Inferior parietal cortex (tissue), 1 donor: Measurements from ENCODE around the gene NAP1L4.

Experiments
- DNase-seq: peaks from one replicate; pipeline ENCODE4 v3.0.0-alpha.2; 2016; ENCODE audit errors: extremely low spot score

Gene NAP1L4

DNA sequence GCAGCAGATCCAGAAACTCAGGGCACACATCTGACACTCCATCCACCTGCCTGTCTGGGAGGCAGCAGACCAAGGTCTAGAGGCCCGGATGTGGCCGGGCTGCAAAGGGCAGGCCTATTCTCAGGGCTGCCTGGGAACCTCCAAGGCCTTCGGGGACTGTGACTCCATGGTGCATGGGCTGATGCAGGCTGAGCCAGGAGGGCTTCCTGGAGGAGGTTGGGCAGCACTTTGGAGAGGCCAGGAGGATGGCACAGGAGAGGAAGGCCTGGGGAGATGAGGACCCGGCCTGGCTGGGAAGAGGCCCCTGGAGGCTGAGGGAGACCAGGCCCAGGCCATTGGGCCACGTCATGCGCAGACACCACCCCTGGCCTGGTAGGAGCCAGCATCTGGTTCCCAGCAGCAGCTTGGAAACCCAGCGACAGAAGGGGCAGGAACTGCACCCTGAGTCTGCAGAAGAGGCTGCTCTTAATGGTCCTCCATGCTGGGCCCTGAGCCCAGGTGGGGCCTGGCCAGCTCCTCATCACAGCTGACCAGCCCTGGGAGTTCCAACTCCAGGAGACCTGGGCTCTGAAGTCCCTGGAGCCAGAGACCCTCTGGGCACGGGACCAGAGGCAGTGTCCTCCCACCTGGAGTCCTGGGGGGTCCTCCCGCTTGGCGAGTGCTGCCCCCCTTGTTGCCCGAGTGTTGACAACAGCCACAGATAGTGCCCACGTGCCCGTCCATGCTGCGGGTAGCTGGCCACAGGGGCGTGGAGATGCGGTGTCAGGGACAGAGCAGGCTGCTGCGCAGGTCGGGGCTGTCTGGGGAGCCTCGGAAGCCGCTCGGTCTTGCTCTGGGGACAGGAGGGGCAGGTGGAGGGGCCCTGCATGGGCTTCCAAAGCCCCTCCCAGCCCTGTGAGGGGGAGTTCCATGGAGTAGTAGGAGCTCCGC, 68.4 kb downstream of the NAP1L4 start:
- DNase-seq: no peak

DNA sequence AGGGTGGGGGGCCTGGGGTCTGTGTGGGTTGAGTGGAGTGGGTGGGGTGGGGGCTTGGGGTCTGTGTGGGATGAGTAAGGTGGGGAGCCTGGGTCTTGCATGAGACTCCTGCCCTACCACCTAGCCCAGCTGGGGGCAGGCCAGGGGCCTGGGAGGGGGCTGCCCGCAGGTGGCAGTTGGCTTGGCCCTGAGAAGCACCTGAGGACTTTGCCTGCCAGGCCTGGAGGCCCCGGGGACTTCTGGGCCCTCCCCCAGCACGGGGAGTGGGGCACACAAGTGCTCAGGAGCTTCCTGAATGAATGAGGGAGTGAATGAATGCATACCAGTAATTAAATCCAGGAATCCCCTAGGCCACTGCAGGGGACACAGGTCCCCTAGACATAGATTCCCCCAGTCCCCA, 69.5 kb downstream of the NAP1L4 start:
- DNase-seq: no peak

DNA sequence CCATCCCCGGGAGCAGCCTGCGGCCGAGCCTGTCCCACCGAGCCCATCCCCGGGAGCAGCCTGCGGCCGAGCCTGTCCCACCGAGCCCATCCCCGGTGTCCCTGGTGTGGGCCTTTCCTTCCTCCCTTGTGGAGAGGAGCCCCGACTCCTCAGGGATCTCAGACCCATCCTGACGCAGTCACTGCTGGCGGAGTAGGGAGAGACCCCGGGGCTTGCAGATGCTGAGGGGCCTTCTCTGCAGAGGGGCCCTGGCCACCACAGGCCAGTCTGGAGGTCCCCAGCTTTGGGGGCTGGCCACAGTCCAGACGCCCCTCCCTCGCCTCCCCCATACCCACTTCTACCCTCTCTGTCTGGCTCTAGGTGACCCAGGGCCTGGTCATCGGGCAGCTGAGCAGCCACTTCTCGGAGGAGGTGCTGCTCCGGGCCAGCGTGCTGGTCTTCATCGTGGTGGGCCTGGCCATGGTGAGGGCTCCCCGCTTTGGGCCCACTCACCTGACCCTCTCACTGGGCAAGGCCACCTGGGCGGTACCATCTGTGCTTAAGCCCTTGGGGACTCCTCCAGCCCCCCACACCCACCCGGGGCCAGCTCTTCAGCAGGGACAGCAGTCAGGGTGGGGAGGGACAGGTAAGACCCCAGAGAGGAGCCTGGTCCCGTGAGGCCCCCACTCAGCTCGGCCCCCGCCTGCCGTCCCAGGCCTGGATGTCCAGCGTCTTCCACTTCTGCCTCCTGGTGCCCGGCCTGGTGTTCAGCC, 70.2 kb downstream of the NAP1L4 start:
- no peak for DNase-seq

DNA sequence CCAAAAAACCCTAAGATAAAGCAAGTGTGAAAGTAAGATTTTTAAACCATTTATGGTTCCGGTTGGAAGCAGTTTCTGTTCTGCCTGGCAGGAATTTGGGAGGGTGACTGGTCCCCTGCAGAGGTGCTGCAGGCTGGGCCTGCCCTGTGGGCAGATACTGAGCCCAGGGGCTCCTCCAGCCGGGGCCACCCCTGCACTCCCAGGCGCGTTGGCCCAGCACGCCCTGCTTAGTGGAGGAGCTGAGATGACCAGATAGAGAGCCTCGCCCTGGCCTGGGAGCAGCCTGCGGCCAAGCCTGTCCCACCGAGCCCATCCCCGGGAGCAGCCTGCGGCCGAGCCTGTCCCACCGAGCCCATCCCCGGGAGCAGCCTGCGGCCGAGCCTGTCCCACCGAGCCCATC, 70.9 kb downstream of the NAP1L4 start:
- DNase-seq: no peak

DNA sequence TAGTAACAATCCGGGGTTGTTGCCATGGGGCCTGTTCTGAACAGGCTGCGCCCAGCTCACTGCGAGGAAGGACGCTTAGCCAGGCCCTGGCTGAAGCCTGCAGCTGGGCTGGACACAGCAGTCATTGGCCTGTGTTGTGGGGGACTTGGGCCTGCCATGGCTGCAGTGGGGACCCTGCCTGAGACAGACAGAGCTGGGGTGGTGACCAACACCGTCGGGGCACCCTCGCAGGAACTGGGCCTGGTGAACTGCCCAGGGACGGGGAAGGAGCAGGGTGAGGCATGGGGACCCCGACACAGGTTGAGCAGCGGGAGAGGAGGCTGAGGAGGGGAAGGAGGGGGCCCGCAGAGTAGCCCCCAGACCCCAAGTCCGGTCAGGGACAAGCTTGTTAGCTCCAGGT, 71.8 kb downstream of the NAP1L4 start:
- DNase-seq: no peak

- DNase-seq: no peak
These were observed 72.3 kb downstream of the NAP1L4 start for GRCh38 chr11:2919837-2920236.

- DNase-seq: no peak
These were observed 72.9 kb downstream of the NAP1L4 start for GRCh38 chr11:2919188-2919587.

DNA sequence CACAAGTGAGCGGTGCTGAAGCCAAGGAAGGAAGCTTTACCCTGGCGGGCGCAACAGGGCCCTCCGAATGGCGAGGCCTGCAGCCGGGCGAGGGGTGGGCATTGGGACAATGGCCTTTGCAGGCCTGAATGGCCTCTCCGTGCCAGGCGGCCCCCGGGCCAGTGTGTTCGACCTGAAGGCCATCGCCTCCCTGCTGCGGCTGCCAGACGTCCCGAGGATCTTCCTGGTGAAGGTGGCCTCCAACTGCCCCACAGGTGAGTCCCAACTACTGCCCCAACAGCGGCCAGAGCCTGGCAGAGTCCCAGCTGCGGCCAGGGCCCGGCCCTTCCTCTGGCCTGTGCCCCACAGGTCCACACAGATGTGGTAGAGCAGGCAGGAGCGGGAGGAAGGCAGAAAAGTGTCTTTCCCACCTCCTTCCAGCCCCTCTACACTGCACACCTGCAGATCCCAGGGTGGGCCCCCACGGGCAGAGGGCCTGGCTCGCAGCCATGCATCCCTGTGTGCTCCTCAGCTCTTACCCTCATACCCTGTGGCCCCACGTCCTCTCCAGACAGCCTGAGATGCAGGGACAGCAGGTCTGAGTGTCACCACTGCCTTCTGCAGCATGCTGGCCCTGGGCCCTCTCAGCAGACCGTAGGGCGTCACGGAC, 74.2 kb downstream of the NAP1L4 start:
- DNase-seq: no peak

GRCh38 chr11:2916892-2917645, 75.1 kb downstream of the NAP1L4 start:
- DNase-seq: no peak

GRCh38 chr11:2916114-2916891, 75.8 kb downstream of the NAP1L4 start:
- no peak for DNase-seq

GRCh38 chr11:2915473-2915872, 76.7 kb downstream of the NAP1L4 start:
- DNase-seq: no peak

- no peak for DNase-seq
These were observed 77.5 kb downstream of the NAP1L4 start for GRCh38 chr11:2914455-2915195.

DNA sequence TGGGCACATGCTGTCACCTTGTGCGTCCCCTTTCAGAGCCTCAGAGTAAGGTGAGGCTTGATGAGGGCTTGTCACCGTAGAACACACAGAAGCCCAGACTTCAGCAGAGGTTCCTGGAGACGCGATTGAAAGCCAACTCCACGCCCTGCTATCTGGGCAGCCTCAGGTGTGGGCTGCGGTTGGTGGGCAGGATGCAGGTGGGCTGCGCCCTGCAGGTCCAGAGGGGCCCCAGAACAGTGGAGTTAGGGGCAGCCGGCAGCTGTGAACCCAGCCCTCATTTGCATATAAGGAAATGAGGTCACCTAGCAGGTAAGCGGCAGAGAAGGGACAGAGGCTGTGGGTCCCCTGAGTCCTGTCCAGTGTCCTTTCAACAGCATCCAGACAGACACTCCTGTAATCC, 78.4 kb downstream of the NAP1L4 start:
- DNase-seq: no peak

DNA sequence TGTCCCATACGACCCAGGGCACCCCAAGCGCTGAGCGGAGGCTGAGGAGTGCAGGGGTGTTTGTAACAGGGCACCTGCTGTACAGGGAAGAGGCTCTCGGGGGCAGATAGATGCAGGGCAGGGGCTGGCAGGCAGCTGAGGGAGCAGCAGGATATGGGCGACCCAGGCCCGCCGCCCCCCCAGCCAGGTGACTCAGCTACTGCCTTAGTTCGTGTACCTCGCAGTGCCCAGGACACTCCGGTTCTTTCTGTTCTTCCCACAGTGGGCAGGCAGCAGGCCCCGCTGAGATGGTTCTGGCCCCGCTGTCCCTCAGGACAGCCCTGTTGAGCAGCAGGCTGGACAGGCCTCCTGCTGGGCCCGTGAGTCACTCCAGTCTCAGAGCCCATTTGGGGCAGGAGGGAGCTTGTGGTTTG, 79.1 kb downstream of the NAP1L4 start:
- no peak for DNase-seq

DNA sequence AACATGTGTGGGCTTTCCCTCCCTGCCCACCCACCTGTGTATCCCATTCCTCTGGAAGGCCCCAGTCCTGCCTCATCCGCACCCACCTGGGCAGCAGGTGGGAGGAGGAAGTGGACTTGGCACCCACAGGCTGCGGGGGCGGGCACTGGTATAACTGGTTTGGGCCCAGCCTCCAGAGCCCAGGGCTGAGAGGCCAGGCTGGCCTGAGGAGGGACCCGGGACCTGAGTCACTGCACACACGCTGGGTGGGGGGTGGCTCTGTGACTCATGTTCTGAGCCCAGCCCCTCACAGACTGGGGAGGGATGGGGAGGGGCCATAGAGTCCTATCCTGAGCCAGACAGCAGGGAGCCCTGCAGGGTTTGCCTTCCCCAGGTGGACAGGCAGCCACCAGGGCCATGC, 79.6 kb downstream of the NAP1L4 start:
- no peak for DNase-seq

DNA sequence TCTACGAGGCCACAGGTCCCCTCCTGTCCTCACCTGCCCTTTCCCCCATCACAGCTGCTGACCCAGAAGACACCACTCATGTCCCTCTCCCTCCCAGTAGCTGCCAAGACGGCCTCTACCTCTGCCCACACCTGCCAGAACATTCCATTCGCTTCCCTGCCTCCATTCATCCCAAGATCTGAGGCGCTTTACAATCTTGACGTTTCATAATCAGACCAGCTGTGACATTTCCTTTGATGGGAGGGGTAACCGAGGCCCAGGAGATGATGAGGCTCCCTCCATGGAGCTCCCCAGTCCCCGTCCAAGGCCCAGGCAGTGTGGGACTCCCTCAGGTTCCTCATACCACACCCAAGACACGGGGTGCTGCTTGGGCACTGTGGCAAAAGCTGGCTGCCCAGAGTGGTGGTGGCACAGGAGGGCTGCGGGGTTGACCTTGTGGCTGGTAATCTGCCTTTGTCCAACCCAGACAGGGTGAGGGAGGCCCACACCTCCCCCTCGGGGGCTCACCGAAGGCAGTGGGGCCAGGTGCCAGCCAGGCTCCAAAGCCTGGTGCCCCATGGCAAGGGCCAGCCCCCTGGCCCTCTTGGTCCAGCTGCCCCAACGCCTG, 80.2 kb downstream of the NAP1L4 start:
- no peak for DNase-seq

DNA sequence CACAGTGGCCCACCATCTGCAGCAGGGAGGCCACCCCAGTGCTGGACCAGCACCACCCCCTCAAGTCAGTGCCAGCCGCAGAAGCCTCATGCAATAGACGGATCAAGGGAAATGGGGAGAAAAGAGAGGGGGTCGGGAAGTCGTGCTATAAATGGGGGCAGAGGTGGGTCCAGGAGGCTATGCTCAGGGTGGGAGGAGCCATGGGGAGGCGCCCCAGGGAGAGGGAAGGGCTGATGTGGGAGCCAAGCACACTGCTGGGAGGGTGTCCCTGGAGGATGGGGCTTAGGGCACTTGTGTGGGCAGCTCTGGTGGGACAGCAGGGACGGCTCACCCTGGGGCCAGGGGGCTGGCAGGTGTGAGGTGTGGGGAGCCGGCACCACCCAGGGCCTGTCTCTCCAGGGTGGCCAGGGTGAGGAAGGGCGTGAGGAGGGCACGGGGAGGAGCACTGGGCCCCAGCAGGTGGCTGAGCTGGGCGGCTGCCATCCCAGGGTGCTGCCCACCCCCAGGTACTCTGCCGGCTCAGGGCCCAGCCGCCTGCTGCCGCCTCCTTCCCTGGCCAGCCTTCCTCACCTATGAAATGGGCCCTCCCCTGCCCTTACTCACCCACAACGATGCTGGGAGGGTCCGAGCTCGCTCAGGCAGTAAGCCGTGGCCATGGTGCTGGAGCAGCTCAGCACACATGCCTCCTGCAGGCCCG, 80.9 kb downstream of the NAP1L4 start:
- DNase-seq: no peak

- no peak for DNase-seq
These were observed 81.7 kb downstream of the NAP1L4 start for GRCh38 chr11:2910401-2910955.
